ENCODE data around the gene NCAM1.

DNA sequence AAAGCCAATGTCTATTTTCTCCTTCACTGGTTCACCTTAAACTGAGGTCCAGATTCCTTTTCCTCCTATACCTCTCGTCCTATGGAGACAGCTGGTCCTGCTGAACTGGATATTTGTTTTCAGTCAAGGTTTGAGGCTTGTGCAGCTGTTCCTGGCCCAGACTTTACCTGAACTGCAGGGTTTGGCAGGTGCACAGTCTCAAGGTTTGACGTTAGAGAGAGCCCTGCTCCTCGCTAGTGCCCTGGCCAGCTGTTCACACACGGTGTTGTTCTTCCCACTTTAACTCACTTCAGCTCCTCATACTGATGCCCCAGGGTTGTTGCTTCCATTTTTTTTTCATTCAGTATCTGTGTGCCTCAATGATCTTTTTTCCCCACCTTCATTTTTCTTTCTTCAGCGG is 279.2 kb downstream of the NCAM1 start:
- TF ChIP-seq, protein P1, sequence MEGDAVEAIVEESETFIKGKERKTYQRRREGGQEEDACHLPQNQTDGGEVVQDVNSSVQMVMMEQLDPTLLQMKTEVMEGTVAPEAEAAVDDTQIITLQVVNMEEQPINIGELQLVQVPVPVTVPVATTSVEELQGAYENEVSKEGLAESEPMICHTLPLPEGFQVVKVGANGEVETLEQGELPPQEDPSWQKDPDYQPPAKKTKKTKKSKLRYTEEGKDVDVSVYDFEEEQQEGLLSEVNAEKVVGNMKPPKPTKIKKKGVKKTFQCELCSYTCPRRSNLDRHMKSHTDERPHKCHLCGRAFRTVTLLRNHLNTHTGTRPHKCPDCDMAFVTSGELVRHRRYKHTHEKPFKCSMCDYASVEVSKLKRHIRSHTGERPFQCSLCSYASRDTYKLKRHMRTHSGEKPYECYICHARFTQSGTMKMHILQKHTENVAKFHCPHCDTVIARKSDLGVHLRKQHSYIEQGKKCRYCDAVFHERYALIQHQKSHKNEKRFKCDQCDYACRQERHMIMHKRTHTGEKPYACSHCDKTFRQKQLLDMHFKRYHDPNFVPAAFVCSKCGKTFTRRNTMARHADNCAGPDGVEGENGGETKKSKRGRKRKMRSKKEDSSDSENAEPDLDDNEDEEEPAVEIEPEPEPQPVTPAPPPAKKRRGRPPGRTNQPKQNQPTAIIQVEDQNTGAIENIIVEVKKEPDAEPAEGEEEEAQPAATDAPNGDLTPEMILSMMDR (IDR thresholded peaks at IDR 0.05 in 4 of 5, conservative IDR thresholded peaks at IDR 0.05 in 1 of 5), result no peak
- TF ChIP-seq POLR2A (IDR thresholded peaks at IDR 0.05), result no peak

Measured in gastrocnemius medialis (tissue), 4 donors.